ENCODE measurements around the gene BMX.

BMX gene

DNA sequence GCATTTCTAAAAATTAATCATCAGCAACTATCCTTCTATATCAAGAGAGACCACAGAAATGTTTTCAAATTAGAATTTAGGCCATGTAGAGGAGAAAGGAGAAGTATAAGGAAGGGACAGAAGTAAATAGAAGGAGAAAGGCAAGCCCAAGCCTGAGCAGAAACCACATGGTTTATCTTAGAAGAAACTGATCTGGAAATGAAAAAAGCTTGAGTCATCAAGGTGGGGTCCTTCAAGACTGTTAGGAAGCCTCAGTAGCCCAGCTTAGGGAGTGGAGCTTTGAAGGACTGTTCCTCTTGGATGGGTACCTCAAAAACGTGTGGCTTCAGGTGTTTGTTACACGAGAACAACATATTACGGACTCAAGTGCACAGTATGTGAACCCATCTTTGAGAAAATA is 4.5 kb downstream of the BMX start:
- Histone ChIP-seq H3K4me3 (replicated peaks; ENCODE audit: low read depth, low read length) (no peak overlapping the region), H3K27me3 (replicated peaks; ENCODE audit: control insufficient read depth, insufficient read depth, low read length) (no peaks in the 10 kb centered on the region; the same call in none of the 2 replicates), H3K36me3 (ENCODE audit: control insufficient read depth, insufficient read depth, low read length) (no peaks in the 10 kb centered on the region)
- DNase-seq (ENCODE audit: extremely low read depth, insufficient read length): no peak
- no peak for TF ChIP-seq CTCF (IDR thresholded peaks at IDR 0.05; ENCODE audit: insufficient read depth, low read length, poor library complexity, severe bottlenecking)

- TF ChIP-seq CTCF (IDR thresholded peaks at IDR 0.05; ENCODE audit: insufficient read depth, low read length, poor library complexity, severe bottlenecking): no peak
- DNase-seq (ENCODE audit: extremely low read depth, insufficient read length): no peak
- H3K27me3 ChIP-seq (replicated peaks; ENCODE audit: control insufficient read depth, insufficient read depth, low read length): no peaks in the 10 kb centered on the region; the same call in 1 of the 2 replicates
These were observed 6.4 kb downstream of the BMX start for GRCh38 chrX:15507005-15507404.

GRCh38 chrX:15509845-15510244 is 9.2 kb downstream of the BMX start:
- H3K4me3 ChIP-seq (replicated peaks; ENCODE audit: low read depth, low read length): no peak overlapping the region
- no peak for TF ChIP-seq CTCF (IDR thresholded peaks at IDR 0.05; ENCODE audit: insufficient read depth, low read length, poor library complexity, severe bottlenecking)
- no peak for DNase-seq (ENCODE audit: extremely low read depth, insufficient read length)
- no peaks in the 10 kb centered on the region for H3K36me3 ChIP-seq (ENCODE audit: control insufficient read depth, insufficient read depth, low read length)
- no peaks in the 10 kb centered on the region; the same call in 1 of the 2 replicates for H3K27me3 ChIP-seq (replicated peaks; ENCODE audit: control insufficient read depth, insufficient read depth, low read length)

More at GRCh38 chrX:15507005-15507404, 6.4 kb downstream of the BMX start:
- Histone ChIP-seq H3K36me3 (ENCODE audit: control insufficient read depth, insufficient read depth, low read length) (no peaks in the 10 kb centered on the region), H3K4me3 (replicated peaks; ENCODE audit: low read depth, low read length) (no peak overlapping the region)

DNA sequence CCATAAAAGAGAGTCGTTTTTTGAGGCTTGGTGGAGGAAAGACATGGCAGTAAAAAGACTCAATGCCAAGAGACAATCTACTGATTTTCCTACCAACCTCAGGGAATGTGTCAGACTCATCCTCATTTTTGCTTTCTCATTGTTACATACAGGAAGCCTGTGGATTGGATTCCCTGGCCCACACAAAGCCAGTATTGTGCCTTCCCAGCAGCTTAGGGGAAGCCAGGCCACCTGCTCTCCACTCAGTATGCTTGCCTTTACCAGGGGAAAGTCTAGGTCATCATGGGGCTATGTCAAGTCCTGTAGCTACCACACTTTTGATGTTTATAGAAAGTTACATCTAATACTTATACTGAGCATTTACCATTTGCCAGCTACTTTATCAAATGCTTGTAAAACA is 11.0 kb downstream of the BMX start:
- no peak for DNase-seq (ENCODE audit: extremely low read depth, insufficient read length)
- Histone ChIP-seq H3K27me3 (replicated peaks; ENCODE audit: control insufficient read depth, insufficient read depth, low read length) (no peaks in the 10 kb centered on the region; the same call in 1 of the 2 replicates), H3K4me3 (replicated peaks; ENCODE audit: low read depth, low read length) (no peak overlapping the region), H3K36me3 (ENCODE audit: control insufficient read depth, insufficient read depth, low read length) (no peaks in the 10 kb centered on the region)
- TF ChIP-seq CTCF (IDR thresholded peaks at IDR 0.05; ENCODE audit: insufficient read depth, low read length, poor library complexity, severe bottlenecking): no peak

DNA sequence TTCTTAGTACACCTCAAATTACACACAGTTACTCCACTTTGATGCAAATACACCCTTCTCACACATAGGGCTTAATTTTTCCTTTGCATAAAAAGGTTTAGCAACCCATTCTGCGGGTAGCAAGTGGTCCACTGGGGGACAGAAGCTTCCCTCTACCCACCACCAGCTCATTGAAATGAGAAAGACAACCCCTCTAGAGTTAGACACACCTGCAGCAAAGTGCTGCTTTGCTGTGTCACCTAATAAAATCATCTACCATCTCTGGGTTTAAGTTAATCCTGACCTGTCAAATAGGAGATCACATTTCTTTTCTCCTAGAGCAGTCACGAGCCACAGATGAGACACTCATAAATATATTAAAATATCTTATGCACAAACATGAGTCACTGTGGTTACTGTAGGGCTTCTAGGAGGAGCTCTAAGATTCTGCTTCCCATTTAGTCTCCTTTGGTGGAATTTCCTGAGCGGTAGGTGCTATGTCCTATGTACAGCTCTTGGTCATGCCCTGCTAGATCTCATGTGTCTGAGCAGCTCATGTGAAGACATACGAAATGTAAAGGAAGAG is 11.9 kb downstream of the BMX start:
- TF ChIP-seq CTCF (IDR thresholded peaks at IDR 0.05; ENCODE audit: insufficient read depth, low read length, poor library complexity, severe bottlenecking): no peak
- Histone ChIP-seq H3K36me3 (ENCODE audit: control insufficient read depth, insufficient read depth, low read length) (no peaks in the 10 kb centered on the region), H3K27me3 (replicated peaks; ENCODE audit: control insufficient read depth, insufficient read depth, low read length) (no peaks in the 10 kb centered on the region; the same call in 1 of the 2 replicates), H3K4me3 (replicated peaks; ENCODE audit: low read depth, low read length) (no peak overlapping the region)
- DNase-seq (ENCODE audit: extremely low read depth, insufficient read length): no peak

DNA sequence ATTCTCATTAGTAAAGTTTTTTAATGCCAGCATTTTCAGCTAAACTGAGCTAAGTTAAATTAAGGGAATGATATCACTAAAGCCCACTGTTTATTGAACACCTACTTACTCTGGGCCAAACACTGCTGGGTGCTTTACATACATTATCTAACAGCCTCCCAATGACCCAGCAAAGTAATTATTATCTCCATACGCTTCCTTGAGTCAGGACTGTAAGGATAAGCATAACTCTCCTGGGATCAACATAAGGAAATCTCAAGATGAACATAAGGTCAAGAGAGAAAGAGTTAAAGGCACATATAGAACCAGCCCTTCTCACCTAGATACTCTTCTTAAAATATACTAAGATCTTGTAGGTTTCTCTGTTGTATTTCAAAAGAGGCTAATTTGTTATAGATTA is 13.7 kb downstream of the BMX start:
- Histone ChIP-seq H3K36me3 (ENCODE audit: control insufficient read depth, insufficient read depth, low read length) (no peaks in the 10 kb centered on the region), H3K4me3 (replicated peaks; ENCODE audit: low read depth, low read length) (no peak overlapping the region), H3K27me3 (replicated peaks; ENCODE audit: control insufficient read depth, insufficient read depth, low read length) (no peaks in the 10 kb centered on the region; the same call in 1 of the 2 replicates)
- no peak for DNase-seq (ENCODE audit: extremely low read depth, insufficient read length)
- TF ChIP-seq CTCF (IDR thresholded peaks at IDR 0.05; ENCODE audit: insufficient read depth, low read length, poor library complexity, severe bottlenecking): no peak

All from GM06990 (cell line).